Activated CD8-positive, alpha-beta memory T cell treated with anti-CD3 and anti-CD28 coated beads for 24 hours (primary cell): ENCODE results near the gene SORCS2.
A peak's percentile ranks its signal among the peaks of the same experiment; 100 is the strongest.

Experiments used
- DNase-seq: peaks from one replicate; pipeline ENCODE4 v3.0.0-alpha.2; 2020

The SORCS2 gene

GRCh38 chr4:7649741-7650531 is 457.6 kb downstream of the SORCS2 start:
- peak; percentile 77 for DNase-seq

- DNase-seq = no peak
These were observed 458.5 kb downstream of the SORCS2 start for GRCh38 chr4:7650606-7651385.

- DNase-seq = no peak
These were observed 459.2 kb downstream of the SORCS2 start for GRCh38 chr4:7651461-7651921.

GRCh38 chr4:7652006-7652405 is 459.7 kb downstream of the SORCS2 start:
- DNase-seq = no peak

- no peak for DNase-seq
These were observed 460.1 kb downstream of the SORCS2 start for GRCh38 chr4:7652451-7652881.

GRCh38 chr4:7652906-7653305 is 460.6 kb downstream of the SORCS2 start:
- DNase-seq = no peak

- DNase-seq = no peak
These were observed 461.4 kb downstream of the SORCS2 start for GRCh38 chr4:7653510-7654369.

- no peak for DNase-seq
These were observed 462.5 kb downstream of the SORCS2 start for GRCh38 chr4:7654550-7655445.

- no peak for DNase-seq
These were observed 463.3 kb downstream of the SORCS2 start for GRCh38 chr4:7655511-7656243.

- no peak for DNase-seq
These were observed 464.0 kb downstream of the SORCS2 start for GRCh38 chr4:7656244-7656800.

- DNase-seq = no peak
These were observed 465.4 kb downstream of the SORCS2 start for GRCh38 chr4:7657545-7658297.

- DNase-seq = no peak
These were observed 466.2 kb downstream of the SORCS2 start for GRCh38 chr4:7658341-7659204.

GRCh38 chr4:7659429-7660175 is 467.3 kb downstream of the SORCS2 start:
- no peak for DNase-seq

GRCh38 chr4:7660176-7661039 is 468.1 kb downstream of the SORCS2 start:
- no peak for DNase-seq

GRCh38 chr4:7661066-7661748 is 468.9 kb downstream of the SORCS2 start:
- no peak for DNase-seq

- DNase-seq = no peak
These were observed 469.6 kb downstream of the SORCS2 start for GRCh38 chr4:7661846-7662506.
